Fibroblast of the aortic adventitia (primary cell): ENCODE data around the gene GGTA1. TPM values are rescaled to one million over a fixed set of nuclear protein-coding genes. Genes with fewer than 3 reads are reported as not detected.
"Not testable (repeated sequence)": the region's sequence is repeated elsewhere in the genome, so short reads cannot be mapped to it uniquely, and the experiment has no call there.

Experiments used
- DNase-seq: peaks from one replicate; pipeline ENCODE4 v3.0.0-alpha.2; 2010; ENCODE audit warnings: low read depth
- H3K4me3 ChIP-seq: 2 replicates; pipeline ENCODE4 v1.5.1; 2011; ENCODE audit warnings: low read depth, mild to moderate bottlenecking, control low read depth, low read length, moderate library complexity
- CTCF ChIP-seq: IDR thresholded peaks from 2 replicates; pipeline ENCODE4 v1.5.1; 2011; ENCODE audit warnings: mild to moderate bottlenecking, low read length, control low read depth, inconsistent platforms; ENCODE audit not compliant: insufficient read depth
- total RNA-seq: library from RNA; depleted of rRNA; stranded (reverse); fragments of >200 nt; gene quantifications from 2 replicates; pipeline ENCODE4 v1.2.3, GENCODE V29; 2012; ENCODE audit warnings: low replicate concordance

Gene GGTA1
- total RNA-seq, 1 donor, result 0.18 TPM

GRCh38 chr9:121538221-121538620 lies 38.6 kb upstream of the GGTA1 start:
- no peak for TF ChIP-seq CTCF
- H3K4me3 ChIP-seq, result no peak overlapping the region
- DNase-seq, result no peak

- TF ChIP-seq CTCF, result no peak
- H3K4me3 ChIP-seq, result no peak overlapping the region
- peak; percentile 29 for DNase-seq
Measured at GRCh38 chr9:121537283-121537682, 37.6 kb upstream of the GGTA1 start.

GRCh38 chr9:121532881-121533280 lies 33.2 kb upstream of the GGTA1 start:
- no peak for TF ChIP-seq CTCF
- no peak for DNase-seq

GRCh38 chr9:121529237-121529987 lies 29.8 kb upstream of the GGTA1 start:
- H3K4me3 ChIP-seq, result no peak overlapping the region
- no peak for TF ChIP-seq CTCF
- peak; percentile 99 for DNase-seq

More at GRCh38 chr9:121532881-121533280, 33.2 kb upstream of the GGTA1 start:
- no peak overlapping the region for H3K4me3 ChIP-seq

GRCh38 chr9:121528642-121529041 lies 29.0 kb upstream of the GGTA1 start:
- no peak overlapping the region for H3K4me3 ChIP-seq
- no peak for TF ChIP-seq CTCF
- no peak for DNase-seq

- no peak overlapping the region for H3K4me3 ChIP-seq
- no peak for DNase-seq
- no peak for TF ChIP-seq CTCF
Measured at GRCh38 chr9:121527371-121527770, 27.7 kb upstream of the GGTA1 start.

- not testable (repeated sequence) for DNase-seq, H3K4me3 ChIP-seq
Measured at GRCh38 chr9:121519688-121520087, 20.0 kb upstream of the GGTA1 start.
